ENCODE measurements around the gene SOAT2. TPM values are rescaled to one million over a fixed set of nuclear protein-coding genes. Genes with fewer than 3 reads are reported as not detected.

Gene SOAT2
- total RNA-seq, 1 donor from 2014 or later = not detected

- H3K4me1 Mint-ChIP-seq (ENCODE audit: low read depth, unreplicated experiment) = peaks cover 2% of the 10 kb centered on the region
- H3K36me3 Mint-ChIP-seq (ENCODE audit: unreplicated experiment) = peaks cover 3% of the 10 kb centered on the region
- H3K27me3 Mint-ChIP-seq (ENCODE audit: unreplicated experiment) = peaks cover 2% of the 10 kb centered on the region
- no peak overlapping the region for H3K4me3 Mint-ChIP-seq (ENCODE audit: unreplicated experiment)
- peak; percentile 83 for DNase-seq
- peak; percentile 91 for TF ChIP-seq CTCF (IDR thresholded peaks at IDR 0.05; ENCODE audit: partially characterized antibody, unreplicated experiment)
- peaks cover 1% of the 10 kb centered on the region for H3K9me3 Mint-ChIP-seq (ENCODE audit: unreplicated experiment)
- H3K27ac Mint-ChIP-seq (ENCODE audit: unreplicated experiment) = no peak overlapping the region
Observed at GRCh38 chr12:53065975-53066931, 37.0 kb upstream of the SOAT2 start.

- Mint-ChIP-seq H3K4me3 (ENCODE audit: unreplicated experiment) (no peak overlapping the region), H3K9me3 (ENCODE audit: unreplicated experiment) (peaks cover 1% of the 10 kb centered on the region), H3K4me1 (ENCODE audit: low read depth, unreplicated experiment) (peaks cover 4% of the 10 kb centered on the region), H3K27me3 (ENCODE audit: unreplicated experiment) (peaks cover 2% of the 10 kb centered on the region), H3K27ac (ENCODE audit: unreplicated experiment) (no peak overlapping the region), H3K36me3 (ENCODE audit: unreplicated experiment) (peaks cover 3% of the 10 kb centered on the region)
- TF ChIP-seq CTCF (IDR thresholded peaks at IDR 0.05; ENCODE audit: partially characterized antibody, unreplicated experiment) = no peak
- no peak for DNase-seq
Observed at GRCh38 chr12:53067074-53067992, 36.0 kb upstream of the SOAT2 start.

GRCh38 chr12:53067993-53068770 is 35.1 kb upstream of the SOAT2 start:
- no peak overlapping the region for H3K27ac Mint-ChIP-seq (ENCODE audit: unreplicated experiment)
- peaks cover 1% of the 10 kb centered on the region for H3K9me3 Mint-ChIP-seq (ENCODE audit: unreplicated experiment)
- H3K27me3 Mint-ChIP-seq (ENCODE audit: unreplicated experiment) = peaks cover 4% of the 10 kb centered on the region
- TF ChIP-seq CTCF (IDR thresholded peaks at IDR 0.05; ENCODE audit: partially characterized antibody, unreplicated experiment) = no peak
- DNase-seq = no peak
- no peak overlapping the region for H3K4me3 Mint-ChIP-seq (ENCODE audit: unreplicated experiment)
- H3K4me1 Mint-ChIP-seq (ENCODE audit: low read depth, unreplicated experiment) = peaks cover 4% of the 10 kb centered on the region
- H3K36me3 Mint-ChIP-seq (ENCODE audit: unreplicated experiment) = peaks cover 3% of the 10 kb centered on the region

- TF ChIP-seq CTCF (IDR thresholded peaks at IDR 0.05; ENCODE audit: partially characterized antibody, unreplicated experiment) = no peak
- DNase-seq = no peak
- H3K27me3 Mint-ChIP-seq (ENCODE audit: unreplicated experiment) = peaks cover 2% of the 10 kb centered on the region
- peaks cover 4% of the 10 kb centered on the region for H3K4me1 Mint-ChIP-seq (ENCODE audit: low read depth, unreplicated experiment)
- H3K27ac Mint-ChIP-seq (ENCODE audit: unreplicated experiment) = no peak overlapping the region
- H3K36me3 Mint-ChIP-seq (ENCODE audit: unreplicated experiment) = peaks cover 3% of the 10 kb centered on the region
- peaks cover 4% of the 10 kb centered on the region for H3K9me3 Mint-ChIP-seq (ENCODE audit: unreplicated experiment)
- no peak overlapping the region for H3K4me3 Mint-ChIP-seq (ENCODE audit: unreplicated experiment)
Observed at GRCh38 chr12:53068811-53069585, 34.3 kb upstream of the SOAT2 start.
